Neural progenitor cell (in vitro differentiated cells): ENCODE results near the gene SLC7A6.

Experiments used
- CTCF ChIP-seq: fragments of 200-600 bp; sonication (generic); IDR thresholded peaks from 2 replicates; pipeline ENCODE4 v1.5.1; 2017; ENCODE audit warnings: antibody characterized with exemption, mild to moderate bottlenecking
- EZH2 ChIP-seq: fragments of 200-600 bp; sonication (generic); IDR thresholded peaks from 2 replicates; pipeline ENCODE4 v1.6.1; 2017; ENCODE audit warnings: antibody characterized with exemption, mild to moderate bottlenecking, moderate library complexity

GRCh38 chr16:68290450-68290849 lies 26.1 kb downstream of the SLC7A6 start:
- TF ChIP-seq CTCF (no peak), EZH2 (no peak)
